Endothelial cell of umbilical vein (primary cell): ENCODE data around the gene LAMB4.

ENCODE experiments used
- POLR2A ChIP-seq: IDR thresholded peaks from 2 replicates; pipeline ENCODE4 v1.6.1; 2012; ENCODE audit warnings: low read depth, mild to moderate bottlenecking, control low read depth, low read length
- TF ChIP-seq, protein P1 (sequence below), 2 donors: IDR thresholded peaks; 1 replicate in 1 of 2; 2 replicates in 1 of 2; pipeline ENCODE4 v1.5.1; 2011; ENCODE audit warnings: low read length in 2 of 2, mild to moderate bottlenecking in 2 of 2, moderate library complexity in 2 of 2, control low read depth in 1 of 2, inconsistent platforms in 1 of 2, low read depth in 1 of 2; ENCODE audit not compliant: insufficient read depth in 1 of 2; ENCODE audit errors: extremely low read depth in 1 of 2

DNA sequence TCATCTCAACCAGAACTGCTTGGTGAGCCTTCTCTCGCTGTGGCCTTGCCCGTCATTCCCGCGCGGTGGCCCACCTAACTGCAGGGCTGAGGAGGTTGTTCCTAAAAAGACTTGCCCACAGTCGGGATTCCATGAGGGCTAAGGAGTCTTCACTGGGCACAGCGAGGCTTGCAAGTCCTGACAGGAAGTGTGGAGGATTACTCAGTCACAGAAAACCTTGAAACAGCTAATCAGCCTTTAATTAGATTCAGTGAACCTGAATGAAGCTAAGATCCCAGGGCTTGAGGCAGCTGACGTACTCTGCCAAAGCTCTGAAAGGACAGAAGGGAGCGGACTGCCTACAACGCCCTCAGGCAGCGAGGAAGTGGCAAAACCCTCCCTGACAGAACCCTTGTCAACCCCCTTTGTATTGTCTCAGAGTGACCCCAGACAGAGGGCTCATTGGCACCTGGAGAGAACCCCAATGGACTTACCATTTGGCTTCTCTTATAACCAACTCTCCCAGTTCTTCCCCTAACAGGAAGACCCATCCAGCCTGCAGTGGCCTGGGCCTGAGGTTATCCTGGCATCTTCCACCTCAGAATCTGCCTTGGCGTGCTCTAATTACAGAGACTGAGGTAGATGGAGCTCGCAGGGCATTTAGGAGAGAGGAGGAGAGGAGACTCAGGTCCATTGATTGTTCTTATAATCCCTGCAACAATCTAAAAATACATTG, 2.5 kb upstream of the LAMB4 start:
- TF ChIP-seq POLR2A = no peak
- TF ChIP-seq, protein P1, sequence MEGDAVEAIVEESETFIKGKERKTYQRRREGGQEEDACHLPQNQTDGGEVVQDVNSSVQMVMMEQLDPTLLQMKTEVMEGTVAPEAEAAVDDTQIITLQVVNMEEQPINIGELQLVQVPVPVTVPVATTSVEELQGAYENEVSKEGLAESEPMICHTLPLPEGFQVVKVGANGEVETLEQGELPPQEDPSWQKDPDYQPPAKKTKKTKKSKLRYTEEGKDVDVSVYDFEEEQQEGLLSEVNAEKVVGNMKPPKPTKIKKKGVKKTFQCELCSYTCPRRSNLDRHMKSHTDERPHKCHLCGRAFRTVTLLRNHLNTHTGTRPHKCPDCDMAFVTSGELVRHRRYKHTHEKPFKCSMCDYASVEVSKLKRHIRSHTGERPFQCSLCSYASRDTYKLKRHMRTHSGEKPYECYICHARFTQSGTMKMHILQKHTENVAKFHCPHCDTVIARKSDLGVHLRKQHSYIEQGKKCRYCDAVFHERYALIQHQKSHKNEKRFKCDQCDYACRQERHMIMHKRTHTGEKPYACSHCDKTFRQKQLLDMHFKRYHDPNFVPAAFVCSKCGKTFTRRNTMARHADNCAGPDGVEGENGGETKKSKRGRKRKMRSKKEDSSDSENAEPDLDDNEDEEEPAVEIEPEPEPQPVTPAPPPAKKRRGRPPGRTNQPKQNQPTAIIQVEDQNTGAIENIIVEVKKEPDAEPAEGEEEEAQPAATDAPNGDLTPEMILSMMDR (IDR thresholded peaks at IDR 0.05; ENCODE audit: extremely low read depth in 1 of 2, insufficient read depth in 1 of 2, low read depth in 1 of 2, low read length in 2 of 2) = no peak
